Heart right ventricle (tissue), 16 donors: Measurements from ENCODE around the gene SLC35E1. TPM values are rescaled to one million over a fixed set of nuclear protein-coding genes. Genes with fewer than 3 reads are reported as not detected.

Experiments used
- ATAC-seq, 8 donors: fragments of 200-7000 bp; cut with Tn5 transposase; one replicate each; pipeline ENCODE4 v1.9.1; 2020; ENCODE audit warnings: mild to moderate bottlenecking in 8 of 8, moderate library complexity in 8 of 8, moderate number of reproducible peaks in 1 of 8
- DNase-seq, 2 donors: peaks; one replicate each; pipeline ENCODE4 v3.0.0-alpha.2; 2020
- H3K27ac ChIP-seq, 10 donors: fragments of 200-600 bp; sonication (generic) in 2 of 10; one replicate each; pipeline versions ENCODE4 v1.5.0 to v1.8.0; 2020 to 2022; ENCODE audit warnings: mild to moderate bottlenecking in 3 of 10
- H3K27me3 ChIP-seq, 7 donors: fragments of 200-600 bp; one replicate each; pipeline ENCODE4 v1.8.0; 2021 to 2022; ENCODE audit warnings: mild to moderate bottlenecking in 2 of 7
- H3K36me3 ChIP-seq, 9 donors: fragments of 200-600 bp; sonication (generic) in 1 of 9; one replicate each; pipeline versions ENCODE4 v1.5.0 to v1.8.0; 2020 to 2022; ENCODE audit warnings: mild to moderate bottlenecking in 2 of 9
- H3K4me1 ChIP-seq, 9 donors: fragments of 200-600 bp; sonication (generic) in 1 of 9; one replicate each; pipeline versions ENCODE4 v1.5.0 to v1.8.0; 2020 to 2022; ENCODE audit warnings: mild to moderate bottlenecking in 4 of 9
- H3K4me3 ChIP-seq, 10 donors: fragments of 200-600 bp; sonication (generic) in 2 of 10; one replicate each; pipeline versions ENCODE4 v1.5.0 to v1.8.0; 2020 to 2022; ENCODE audit warnings: mild to moderate bottlenecking in 7 of 10, moderate library complexity in 2 of 10
- H3K9me3 ChIP-seq, 11 donors: fragments of 200-600 bp in 10 of 11; sonication (generic) in 2 of 11; one replicate each; pipeline versions ENCODE4 v1.5.0 to v1.8.0; 2013 to 2022; ENCODE audit warnings: mild to moderate bottlenecking in 2 of 11, control low read depth in 1 of 11, moderate library complexity in 1 of 11
- CTCF ChIP-seq, 9 donors: fragments of 200-600 bp; sonication (generic) in 2 of 9; IDR thresholded peaks; one replicate each; pipeline versions ENCODE4 v1.5.0 to v1.8.0; 2021 to 2022; ENCODE audit warnings: antibody characterized with exemption in 9 of 9, mild to moderate bottlenecking in 5 of 9, moderate library complexity in 1 of 9
- WGBS, 2 donors: extraction: QIAGEN DNeasy Blood & Tissue Kit; methylation state at CpG; one replicate each; pipeline ENCODE4 v1.1.7; 2013; ENCODE audit warnings: inconsistent platforms in 1 of 2; 5-methylcytosine and 5-hydroxymethylcytosine counted together
- intact Hi-C, 10 donors: fragments of 100-400 bp; cut with DNase I; formaldehyde crosslinking; loops; one replicate each; pipeline versions ENCODE4 v1.11.1 to v1.14.2; 2022
- polyA plus RNA-seq, 2 donors: library from polyadenylated mRNA; stranded (reverse); fragments of 200-250 nt; gene quantifications; one replicate each; pipeline ENCODE4 v1.2.3, GENCODE V29; 2013
- total RNA-seq, 10 donors: library from RNA; stranded (reverse); fragmentation: NEBNext Ultra II Directional in 3 of 10; extraction: Animal tissue kit (Norgen Biotek cat#: 25700) in 3 of 10; gene quantifications; one replicate each; pipeline versions ENCODE4 v1.2.1 to v1.2.4, GENCODE V29; 2021 to 2023
- donor health status: Arrhythmogenic right ventricular cardiomyopathy.
- donor health status: ischemic (EF 13 %, LVEDD 7.1; RV severe dilation, severe dysfunction).
- donor health status: healthy with polysubstance abuse.
- donor health status: DM: no; HTN: yes; CAD: no.
- donor health status: DM: no; HTN: no; CAD: no.
- donor health status: ischemic (EF 25% LVEDD 6.9; RV normal size, moderate dysfunction).
- donor health status: ischemic (EF 25% LVEDD 5.7; RV mildly dilated, moderate dysfunction).
- donor health status: healthy.
- donor health status: DM: yes; HTN: yes; CAD: no.
- donor health status: Ischemic cardiomyopathy.
- donor health status: ischemic (EF 35%, LVEDD 5.7; RV mildly dilated, moderate dysfunction).
- donor health status: nonischemic (EF 11% LVEDD 7.7; RV severe dilation, severe dysfunction).
- donor health status: DM: yes; HTN: yes; CAD: no.
- donor health status: PGD.
- donor health status: ischemic (EF 29% LVEDD 5.4; RV normal size, mild dysfunction).
- donor health status: nonischemic (EF 23%, LVEDD 6.1; RV moderate dilation, normal function).

The SLC35E1 gene
- total and polyA plus RNA-seq, 12 donors: 20.8 to 29.0 (median 23.6) TPM

GRCh38 chr19:16600824-16601223 lies 28.6 kb upstream of the SLC35E1 start:
- no peak overlapping the region for H3K4me3 ChIP-seq
- WGBS, 2 donors: 91 to 92% methylated on average over 5 of the region's 5 CpGs
- H3K27ac ChIP-seq: no peak overlapping the region
- ATAC-seq (no peak), DNase-seq (no peak)
- H3K27me3 ChIP-seq: no peaks in the 10 kb centered on the region
- intact Hi-C loops: no loop called here
- no peak for TF ChIP-seq CTCF (IDR thresholded peaks at IDR 0.05)
- H3K9me3 ChIP-seq: no peaks in the 10 kb centered on the region
- no peaks in the 10 kb centered on the region for H3K36me3 ChIP-seq
- peaks cover 15 to 86% (median 59%) of the 10 kb centered on the region in 9 donors for H3K4me1 ChIP-seq

GRCh38 chr19:16599655-16600346 lies 27.6 kb upstream of the SLC35E1 start:
- no peak for DNase-seq
- peaks cover 13 to 86% (median 57%) of the 10 kb centered on the region in 9 donors for H3K4me1 ChIP-seq
- no peak overlapping the region for H3K4me3 ChIP-seq
- 87 to 91% methylated on average over 6 of the region's 6 CpGs for WGBS, 2 donors
- no peaks in the 10 kb centered on the region for H3K27me3 ChIP-seq
- TF ChIP-seq CTCF (IDR thresholded peaks at IDR 0.05): no peak
- H3K9me3 ChIP-seq: no peaks in the 10 kb centered on the region
- H3K27ac ChIP-seq: no peak overlapping the region
- intact Hi-C loops: no loop called here
- peak in 1 of 8 donors; percentile 13 for ATAC-seq
- no peaks in the 10 kb centered on the region for H3K36me3 ChIP-seq

- DNase-seq: no peak
- ATAC-seq: peak in 2 of 8 donors; percentile 43 to 46
Measured at GRCh38 chr19:16598848-16599247, 26.6 kb upstream of the SLC35E1 start.

GRCh38 chr19:16596399-16596798 lies 24.2 kb upstream of the SLC35E1 start:
- DNase-seq (no peak), ATAC-seq (no peak)
- TF ChIP-seq CTCF (IDR thresholded peaks at IDR 0.05): no peak
- H3K4me1 ChIP-seq: peaks cover 16 to 94% (median 52%) of the 10 kb centered on the region in 9 donors
- H3K4me3 ChIP-seq: no peak overlapping the region
- WGBS, 2 donors: 94% methylated on average over 9 of the region's 9 CpGs
- H3K36me3 ChIP-seq: peaks cover 0 to 3% (median 0%) of the 10 kb centered on the region in 9 donors
- intact Hi-C loops: no loop called here
- H3K27ac ChIP-seq: no peak overlapping the region
- H3K9me3 ChIP-seq: no peaks in the 10 kb centered on the region
- no peaks in the 10 kb centered on the region for H3K27me3 ChIP-seq

More at GRCh38 chr19:16598848-16599247, 26.6 kb upstream of the SLC35E1 start:
- TF ChIP-seq CTCF (IDR thresholded peaks at IDR 0.05): no peak
- Histone ChIP-seq H3K27ac (no peak overlapping the region), H3K4me1 (peaks cover 16 to 94% (median 62%) of the 10 kb centered on the region in 9 donors), H3K9me3 (no peaks in the 10 kb centered on the region), H3K27me3 (no peaks in the 10 kb centered on the region), H3K4me3 (no peak overlapping the region), H3K36me3 (no peaks in the 10 kb centered on the region)
- WGBS, 2 donors: 41 to 52% methylated on average over 4 of the region's 4 CpGs
- intact Hi-C loops: no loop called here
